NCI-H774 (cell line): ENCODE results near the gene PSMB10.
"Not testable (repeated sequence)": the region's sequence is repeated elsewhere in the genome, so short reads cannot be mapped to it uniquely, and the experiment has no call there.

ENCODE experiments used
- DNase-seq: peaks from one replicate; lab custom pipeline; 2025; lab: John Stamatoyannopoulos, UW

The PSMB10 gene

DNA sequence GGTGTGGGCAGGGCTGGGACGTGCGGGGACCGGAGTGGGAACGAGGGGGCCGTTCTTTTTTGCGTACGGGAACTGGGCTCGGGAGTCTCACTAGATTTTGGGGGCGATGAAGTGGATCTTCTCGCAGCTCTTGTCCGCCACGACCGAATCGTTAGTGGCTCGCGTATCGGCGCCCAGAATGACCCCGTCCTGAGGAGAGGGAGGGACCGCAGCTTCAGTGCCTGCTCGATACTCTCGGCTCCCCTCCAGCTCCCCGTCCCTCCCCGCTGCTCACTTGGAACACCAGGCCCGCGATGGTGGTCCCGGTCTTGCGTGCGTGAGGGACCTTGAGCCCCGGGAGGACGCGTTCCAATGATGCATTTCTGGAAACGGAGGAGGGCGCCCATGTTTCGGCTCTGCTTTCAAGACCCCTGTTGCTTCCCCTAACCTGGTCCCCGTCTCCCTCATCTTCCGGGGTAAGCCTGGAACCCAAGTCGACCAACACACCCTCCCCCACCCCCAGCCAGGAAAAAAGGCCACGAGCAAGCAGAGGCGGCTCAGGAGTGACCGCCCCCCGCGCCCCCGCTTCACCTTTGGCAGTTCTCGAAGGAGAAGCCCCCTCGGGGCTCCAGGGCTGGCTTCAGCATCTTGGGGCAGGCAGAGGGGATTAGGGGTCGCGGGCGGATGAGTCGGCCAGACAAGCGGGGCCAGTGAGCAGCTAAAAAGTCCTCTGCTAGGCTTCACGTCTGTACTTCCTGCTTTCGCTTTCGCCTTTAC lies at the start of gene PSMB10:
Gene PSMB10, minus strand, starts transcription at position 727 of the 756 bp plus-strand sequence. Its CDS starts 101 bp downstream, at position 626.
- no peak for DNase-seq

DNA sequence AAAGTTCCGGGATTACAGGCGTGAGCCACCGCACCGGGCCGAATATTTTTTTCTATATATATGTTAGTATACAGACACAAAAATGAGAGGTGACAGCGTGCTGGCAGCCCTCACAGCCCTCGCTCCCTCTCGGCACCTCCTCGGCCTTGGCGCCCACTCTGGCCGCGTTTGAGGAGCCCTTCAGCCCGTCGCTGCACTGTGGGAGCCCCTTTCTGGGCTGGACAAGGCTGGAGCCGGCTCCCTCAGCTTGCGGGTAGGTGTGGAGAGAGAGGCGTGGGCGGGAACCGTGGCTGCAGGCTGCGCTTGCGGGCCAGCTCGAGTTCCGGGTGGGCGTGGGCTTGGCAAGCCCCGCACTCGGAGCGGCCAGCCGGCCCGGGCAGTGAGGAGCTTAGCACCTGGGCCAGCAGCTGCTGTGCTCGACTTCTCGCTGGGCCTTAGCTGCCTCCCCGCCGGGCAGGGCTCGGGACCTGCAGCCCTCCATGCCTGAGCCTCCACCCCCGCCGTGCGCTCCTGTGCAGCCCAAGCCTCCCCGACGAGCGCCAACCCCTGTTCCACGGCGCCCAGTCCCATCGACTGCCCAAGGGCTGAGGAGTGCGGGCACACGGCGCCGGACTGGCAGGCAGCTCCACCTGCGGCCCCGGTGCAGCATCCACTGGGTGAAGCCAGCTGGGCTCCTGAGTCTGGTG lies 45.5 kb upstream of the PSMB10 start:
- DNase-seq, result no peak

DNA sequence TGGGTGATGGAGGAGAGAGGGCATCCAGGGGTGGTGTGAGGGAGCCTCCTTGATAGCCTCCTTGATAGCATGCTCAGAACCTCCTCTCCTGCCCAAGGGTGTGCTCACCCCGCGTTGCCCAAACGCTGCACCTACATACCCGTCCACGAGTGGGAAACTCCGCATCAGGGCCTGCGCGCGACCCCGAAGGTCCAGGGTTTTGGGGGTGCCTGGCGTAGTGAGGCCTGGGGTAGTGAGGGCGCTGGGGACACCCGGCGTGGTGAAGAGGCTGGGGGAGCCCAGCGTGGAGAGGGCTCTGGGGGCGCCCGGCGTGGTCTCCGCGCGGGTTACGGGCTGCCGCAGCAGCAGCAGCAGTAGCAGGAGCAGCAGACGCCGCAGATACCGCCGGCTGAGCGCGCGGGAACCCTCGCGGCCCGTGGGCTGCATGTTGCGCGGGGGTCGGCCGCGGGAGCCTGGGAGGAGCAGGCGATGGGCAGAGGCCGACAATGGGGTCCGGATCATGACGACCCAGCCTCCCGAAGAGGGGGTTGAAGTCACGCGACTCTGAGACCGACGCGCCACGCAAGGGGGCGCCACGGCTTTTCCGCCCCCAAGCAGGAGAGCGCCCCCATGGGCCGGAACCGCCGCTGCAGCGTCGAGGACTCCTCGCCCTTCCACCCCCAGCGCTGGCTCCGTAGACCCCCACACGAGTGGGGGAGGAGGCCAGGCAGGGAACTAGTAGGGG lies 43.5 kb upstream of the PSMB10 start, which contains the start of gene DPEP3:
Gene DPEP3, minus strand, starts transcription at position 545 of the 724 bp plus-strand sequence. Its CDS starts 119 bp downstream, at position 426.
- DNase-seq, result no peak

DNA sequence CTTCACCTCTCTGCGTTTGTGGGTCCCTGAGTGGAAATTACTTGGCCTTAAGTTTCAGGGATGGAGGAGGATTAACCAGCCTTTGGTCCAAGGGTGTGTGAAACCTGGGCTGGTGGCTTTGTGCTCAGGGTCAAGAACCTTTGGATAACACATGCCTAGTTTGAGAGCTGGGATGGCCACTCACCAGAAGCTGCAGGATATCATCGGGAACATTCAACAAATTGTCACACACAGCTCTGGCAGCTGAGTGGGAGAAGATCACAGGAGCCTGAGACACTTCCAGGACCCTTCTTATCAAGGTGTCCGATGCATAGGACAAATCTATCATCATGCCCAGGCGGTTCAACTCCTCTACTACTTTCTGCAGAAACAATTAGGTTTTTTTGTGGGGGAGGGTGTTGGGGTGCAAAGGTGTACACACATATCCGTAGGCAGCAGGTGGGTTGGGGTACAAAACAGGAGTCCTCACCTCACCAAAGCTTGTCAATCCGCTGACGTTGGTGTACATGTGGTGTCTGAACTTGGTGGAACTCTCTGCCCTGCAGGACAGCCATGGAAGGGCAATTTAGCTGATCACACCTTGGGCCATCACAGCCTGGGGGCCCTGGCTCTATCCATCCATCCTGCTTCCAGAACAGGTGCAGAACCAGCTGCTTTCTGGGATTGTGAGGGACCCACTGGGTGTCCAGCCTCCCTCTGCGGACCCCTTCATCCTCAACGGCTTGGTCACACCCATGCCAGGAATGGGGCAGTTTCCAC lies 41.0 kb upstream of the PSMB10 start:
- no peak for DNase-seq

DNA sequence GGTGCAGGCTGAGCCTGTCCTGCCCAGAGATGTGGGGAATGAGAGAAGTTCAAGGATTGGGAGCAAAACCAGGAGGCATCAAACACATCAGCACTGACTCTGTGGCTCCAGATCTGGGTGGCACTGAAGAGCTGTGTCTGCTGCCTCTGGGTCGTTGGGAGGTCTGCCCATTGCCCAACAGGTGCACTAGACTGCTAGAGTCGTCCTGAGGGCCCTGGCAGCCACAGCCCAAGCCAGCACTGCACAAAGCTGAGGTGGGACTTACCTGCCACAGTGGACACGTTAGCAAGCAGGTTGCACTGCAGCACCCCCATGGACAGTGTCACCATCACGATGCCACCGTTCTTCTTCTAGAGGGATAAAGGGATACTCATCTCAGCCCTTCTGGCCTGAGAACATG lies 40.4 kb upstream of the PSMB10 start:
- DNase-seq, result no peak

DNA sequence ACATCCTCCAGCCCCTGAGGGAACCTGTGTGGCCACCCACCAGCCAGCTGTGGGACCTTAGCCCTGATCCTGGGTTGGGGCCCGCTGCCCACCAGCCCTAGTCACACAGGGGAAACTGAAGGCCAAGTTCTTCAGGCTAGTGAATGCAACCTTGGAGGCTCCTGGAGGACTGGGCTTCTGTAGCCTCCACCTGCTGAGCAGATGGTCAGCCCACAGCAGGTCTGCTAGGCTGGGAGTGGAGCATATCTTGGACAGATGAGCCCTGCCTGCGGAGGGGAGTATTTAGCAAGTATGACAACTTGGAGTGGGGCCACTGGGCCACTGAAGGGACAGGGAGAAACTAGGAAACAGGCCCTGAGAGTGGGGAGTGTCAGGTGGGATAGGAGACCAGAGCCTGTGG lies 39.6 kb upstream of the PSMB10 start:
- DNase-seq, result no peak

DNA sequence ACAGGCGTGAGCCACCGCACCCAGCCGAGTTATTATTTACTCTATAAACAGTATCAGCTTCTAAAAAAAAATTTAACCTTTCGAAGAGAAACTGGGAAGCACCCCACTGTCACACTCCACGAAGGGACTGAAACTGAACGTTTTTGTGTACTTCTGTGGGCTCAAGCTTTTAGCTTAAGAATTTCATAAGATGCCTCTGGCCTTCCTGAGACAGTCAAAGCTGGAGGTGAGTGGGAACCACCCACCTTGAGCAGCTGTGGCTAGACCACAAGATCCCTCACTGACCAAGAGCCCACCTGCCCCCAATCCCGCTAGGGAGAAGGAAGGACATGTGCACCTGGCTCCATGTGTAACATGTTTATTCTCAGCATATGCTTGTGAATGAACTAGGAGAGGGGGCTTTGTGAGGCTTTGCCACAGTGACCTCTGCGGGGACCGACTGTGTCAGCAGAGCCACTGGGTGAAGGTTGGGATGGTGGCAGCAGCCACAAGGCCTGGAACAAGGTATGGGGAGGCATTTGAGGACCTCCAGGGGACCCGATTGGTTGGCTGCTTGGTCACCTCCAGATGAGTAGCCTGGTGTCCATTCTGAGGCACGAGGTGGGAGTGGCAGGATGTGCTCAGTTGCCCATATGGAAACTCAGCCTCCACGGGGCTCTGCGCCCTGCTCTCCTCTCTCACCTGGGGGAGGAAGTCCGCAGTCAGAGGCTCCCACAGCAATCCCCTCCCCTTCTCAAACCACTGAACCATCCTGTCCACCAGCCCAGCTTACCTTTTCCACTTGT lies 38.9 kb upstream of the PSMB10 start:
- DNase-seq, result no peak

DNA sequence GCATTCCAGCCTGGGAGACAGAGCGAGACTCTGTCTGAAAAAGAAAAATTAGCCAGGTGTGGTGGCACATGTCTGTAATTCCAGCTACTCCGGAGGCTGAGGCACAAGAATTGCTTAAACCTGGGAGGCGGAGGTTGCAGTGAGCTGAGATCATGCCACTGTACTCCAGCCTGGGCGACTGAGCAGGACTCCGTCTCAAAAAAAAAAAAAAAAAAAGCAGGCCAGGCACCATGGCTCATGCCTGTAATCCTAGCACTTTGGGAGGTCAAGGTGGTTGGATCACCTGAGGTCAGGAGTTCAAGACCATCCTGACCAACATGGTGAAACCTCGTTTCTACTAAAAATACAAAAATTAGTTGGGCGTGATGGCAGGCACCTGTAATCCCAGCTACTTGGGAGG lies 35.6 kb upstream of the PSMB10 start:
- DNase-seq, result not testable (repeated sequence)

DNA sequence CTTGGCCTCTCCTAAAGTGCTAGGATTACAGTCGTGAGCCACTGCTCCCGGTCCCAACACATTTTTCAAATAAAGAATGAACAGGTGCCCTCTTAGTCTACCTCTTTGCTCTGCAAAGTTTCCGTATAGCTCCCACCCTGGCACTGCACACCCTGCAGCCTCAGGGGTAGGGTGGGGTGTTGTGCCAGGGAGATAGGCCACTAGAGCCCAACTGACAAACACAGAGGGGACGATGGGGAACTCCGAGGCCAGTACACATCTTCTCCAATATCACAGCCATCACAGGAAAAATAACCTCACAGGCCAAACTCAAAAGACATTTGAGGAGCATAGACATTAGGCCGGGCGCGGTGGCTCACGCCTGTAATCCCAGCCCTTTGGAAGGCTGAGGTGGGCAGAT lies 34.5 kb upstream of the PSMB10 start:
- DNase-seq, result no peak

DNA sequence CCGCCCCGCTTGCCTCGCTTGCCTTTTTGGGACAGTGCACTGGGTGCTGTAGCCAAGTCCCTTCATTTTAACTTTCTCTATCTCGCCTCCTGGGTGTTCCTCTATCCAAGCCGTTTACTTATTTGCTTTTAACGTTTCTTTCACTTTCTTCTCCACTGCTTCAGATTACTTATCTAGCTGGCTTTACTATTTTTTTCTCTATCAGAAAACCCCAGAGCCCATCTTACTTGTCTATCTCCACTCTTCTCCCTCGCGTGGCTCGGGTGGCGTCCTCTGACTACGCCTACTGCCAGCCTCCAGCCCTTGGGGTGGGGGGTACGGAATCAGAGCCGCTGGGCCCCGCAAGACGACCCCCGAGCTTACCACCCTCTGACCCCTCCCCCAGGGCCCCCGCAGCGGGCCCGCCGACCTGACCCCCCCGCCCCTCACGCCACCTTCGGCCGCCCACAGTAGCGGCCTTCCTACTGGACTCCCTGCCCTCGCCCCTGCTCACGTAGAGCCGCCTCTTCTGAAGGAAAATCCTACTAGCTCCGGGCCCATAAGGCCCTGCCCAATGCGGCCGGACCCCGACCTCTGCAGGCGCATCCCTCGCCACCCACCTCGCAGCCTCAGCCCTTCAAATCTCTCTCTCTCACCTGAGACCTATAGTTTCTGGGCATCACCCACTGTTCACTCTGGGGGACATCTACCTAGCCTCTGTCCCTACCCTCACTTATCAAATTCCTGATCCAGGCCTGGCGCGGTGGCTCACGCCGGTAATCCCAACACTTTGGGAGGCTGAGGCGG lies 32.8 kb upstream of the PSMB10 start:
- no peak for DNase-seq

DNA sequence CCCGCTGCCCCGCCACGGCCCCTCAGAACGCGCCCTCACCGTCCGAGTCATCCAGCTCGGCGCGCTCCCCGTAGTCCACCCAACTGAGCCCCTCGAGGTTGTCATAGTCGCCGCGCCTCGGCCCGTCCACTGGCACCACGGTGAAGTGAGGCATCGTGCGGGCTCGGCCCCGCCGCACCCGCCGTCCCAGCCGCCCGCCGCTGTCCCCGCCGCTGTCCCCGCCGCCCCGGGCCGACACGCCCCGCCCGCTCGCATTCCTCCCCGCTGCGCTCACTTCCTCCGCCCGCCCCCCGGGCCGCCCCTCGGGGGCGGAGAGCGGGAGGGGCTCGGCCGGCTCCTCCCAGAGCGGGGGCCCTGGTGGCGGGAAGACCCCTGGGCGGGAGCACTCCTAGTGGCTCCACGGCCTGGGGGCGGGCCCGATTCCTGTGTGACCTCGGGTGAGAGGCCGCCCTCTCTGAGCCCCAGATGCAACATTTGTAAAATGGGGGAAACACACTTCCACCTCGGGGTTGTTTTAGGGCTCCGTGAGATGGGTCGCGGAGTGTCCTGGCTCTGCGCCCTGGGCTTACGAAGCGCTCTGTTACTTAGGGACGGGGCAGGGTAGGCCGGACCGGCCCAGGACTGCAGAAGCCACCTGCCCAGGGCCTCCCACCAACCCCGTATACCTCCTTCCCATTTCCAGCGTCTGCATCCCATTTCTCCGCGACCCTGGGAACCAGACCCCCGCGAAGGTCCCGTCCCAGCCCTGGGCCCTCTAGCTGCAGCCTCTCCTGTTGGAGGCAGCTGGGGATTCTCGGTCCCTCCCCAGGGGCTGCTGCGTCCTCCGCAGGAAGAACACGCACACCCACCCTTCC lies 32.0 kb upstream of the PSMB10 start, which contains the start of gene SLC12A4:
Gene SLC12A4, minus strand, starts transcription at position 238 of the 854 bp plus-strand sequence. Its CDS starts 84 bp downstream, at position 154.
- DNase-seq, result peak; percentile 28

DNA sequence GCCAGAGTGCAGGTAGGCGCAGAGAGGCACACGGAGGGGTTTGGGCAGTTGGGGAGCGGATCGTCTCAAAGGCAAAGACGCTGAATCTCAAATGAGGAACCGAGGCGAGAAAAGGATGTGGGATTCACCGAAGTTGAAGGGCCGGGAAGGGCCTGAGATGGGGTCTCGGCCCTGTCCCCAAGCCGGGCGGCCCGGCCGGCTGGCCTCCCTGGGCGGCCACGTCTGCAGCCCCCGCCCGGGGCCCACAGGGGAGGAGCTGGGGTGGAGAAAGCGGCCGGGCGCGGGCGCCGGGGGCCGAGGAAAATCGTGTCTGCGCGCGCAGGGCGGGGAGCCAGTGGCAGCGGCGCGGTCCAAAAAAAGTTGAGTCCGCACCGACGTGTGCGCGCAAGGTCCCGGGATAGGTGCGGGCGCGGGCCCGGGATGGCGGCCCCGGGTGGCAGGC lies 31.3 kb upstream of the PSMB10 start:
- DNase-seq, result no peak

DNA sequence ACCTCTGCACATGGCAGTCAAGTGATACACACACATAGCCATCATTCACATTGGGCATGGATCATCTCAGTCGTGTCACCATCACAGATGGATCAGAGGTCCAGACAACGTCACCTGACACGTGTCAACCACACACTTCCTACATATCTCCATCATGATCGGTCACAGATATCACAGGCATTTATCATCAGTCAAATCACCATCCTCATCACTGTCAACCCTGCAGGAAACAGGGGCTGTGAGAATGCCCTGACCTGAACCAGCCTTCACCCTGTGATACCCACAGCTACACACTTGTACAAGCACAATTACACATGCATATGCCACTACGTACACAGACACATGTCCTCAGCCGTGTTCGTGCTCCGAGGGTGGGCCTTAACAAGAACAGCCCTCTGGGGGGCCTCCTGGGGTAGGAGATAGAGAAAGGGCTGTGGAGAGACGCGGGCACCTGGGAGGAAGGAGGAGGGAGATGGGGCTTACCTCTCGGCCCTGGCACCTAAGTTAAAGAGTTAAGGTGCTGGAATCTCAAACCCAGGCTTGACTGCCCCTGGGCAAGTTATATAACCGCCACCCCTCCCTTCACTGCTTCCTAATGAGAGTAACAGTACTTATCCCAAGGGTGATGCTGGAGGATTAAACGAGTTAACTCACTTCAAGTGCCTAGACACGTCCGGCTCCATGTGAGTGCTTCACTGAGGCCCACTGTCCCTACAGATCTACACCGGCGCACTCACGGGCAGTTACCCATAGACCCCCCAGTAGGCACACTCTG lies 30.7 kb upstream of the PSMB10 start:
- DNase-seq, result no peak

DNA sequence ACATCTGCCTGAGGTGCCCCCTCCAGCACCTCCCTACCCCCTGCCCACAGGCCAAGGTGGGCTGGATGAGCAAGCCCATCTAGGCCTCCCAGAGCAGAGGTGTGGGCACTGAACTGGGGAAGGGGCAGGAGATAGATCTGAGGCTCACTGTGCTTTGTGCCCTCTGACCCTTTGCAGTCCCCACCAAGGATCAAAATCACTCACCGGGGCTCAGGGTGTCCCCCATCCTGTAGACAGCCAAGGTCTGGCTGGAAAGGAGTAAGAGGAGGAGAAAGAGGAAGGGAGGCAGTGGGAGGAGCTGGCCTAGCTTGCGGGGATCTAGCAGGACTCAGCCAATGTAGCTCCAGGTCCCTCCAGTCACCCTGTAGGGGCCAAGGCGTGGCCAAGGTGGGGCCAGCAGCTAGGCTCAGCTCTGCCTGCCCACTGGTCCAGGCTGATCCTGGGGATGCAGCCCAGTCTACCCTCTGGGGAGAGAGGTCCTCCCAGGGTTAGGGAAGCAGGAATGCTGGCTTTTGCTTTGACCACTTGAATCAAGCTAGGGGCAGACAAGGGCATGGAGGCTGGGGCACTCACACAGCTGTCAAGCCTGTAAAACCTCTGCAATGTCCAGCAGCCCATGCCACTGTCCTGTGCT lies 30.0 kb upstream of the PSMB10 start:
- no peak for DNase-seq

DNA sequence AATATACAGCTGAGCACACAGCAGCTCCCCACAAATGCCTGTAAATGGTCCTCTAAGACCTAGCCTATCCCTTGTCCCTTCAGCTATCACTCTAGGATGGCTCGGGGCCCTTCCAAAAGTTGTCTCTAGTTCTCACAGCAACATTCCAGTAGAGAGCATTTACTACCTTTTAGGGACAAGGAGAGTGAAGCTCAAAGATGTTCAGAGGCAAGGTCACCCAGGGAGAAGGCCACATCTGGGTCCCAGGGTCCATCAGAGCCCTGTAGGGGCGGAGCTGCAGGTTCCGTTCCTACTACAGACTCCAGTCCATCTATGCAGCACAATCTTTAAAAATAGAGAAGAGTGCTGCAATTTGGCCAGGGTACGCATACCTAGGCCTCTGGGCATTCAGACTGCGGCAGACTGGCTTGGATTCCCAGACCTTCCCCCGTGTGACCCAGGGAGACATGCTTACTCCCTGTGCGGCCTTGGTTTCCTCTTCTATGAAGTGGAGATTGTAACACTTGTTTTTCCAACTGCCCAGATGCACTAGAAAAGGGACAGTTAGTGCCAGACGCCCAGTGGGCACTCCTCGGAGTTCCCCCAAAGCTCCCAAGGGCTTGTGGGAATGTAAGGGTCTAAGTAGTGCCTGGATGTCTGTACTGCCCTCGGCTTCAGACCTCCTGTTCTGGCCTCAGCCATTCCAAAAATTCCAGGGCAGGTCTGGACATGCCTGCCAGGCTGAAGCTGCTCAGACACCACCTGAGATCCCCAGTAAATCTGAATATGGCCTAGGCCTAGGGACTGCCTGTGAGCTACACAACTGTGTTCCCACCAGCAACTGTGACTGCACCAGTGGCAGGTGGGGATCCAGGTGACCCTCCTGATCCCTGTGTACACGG lies 29.3 kb upstream of the PSMB10 start:
- DNase-seq, result no peak

DNA sequence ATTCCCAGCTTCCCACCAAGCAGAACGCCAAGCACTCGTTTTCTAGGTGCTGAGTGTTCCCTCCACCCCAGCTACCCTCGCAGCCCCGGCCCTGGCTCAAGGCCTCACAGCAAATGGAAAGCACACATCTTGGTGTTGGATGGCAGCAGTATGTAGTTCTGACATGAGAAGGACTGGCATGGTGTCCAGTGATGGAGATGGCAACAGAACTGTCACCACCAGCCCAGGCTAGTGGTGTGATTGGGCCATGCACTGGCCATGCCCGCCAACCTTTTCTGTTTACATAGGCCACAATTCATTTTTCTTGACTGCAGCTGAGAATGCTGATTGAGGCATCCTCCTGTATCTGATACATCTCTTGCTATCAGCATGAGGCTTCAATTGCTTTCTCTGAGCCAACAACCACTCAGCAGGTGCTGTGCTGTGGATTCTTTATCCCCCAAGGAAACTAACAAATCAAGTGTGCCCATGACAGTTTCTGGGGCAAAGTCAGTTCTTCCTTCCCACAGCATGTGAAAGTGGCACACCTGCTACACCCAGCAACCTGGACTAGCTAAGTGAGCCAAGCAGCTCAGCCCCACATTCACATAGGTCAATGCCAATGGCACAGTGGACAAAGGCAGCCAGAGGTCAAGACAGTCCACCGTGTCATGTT lies 28.0 kb upstream of the PSMB10 start:
- no peak for DNase-seq
